ENCODE data around the gene NSRP1.

DNA sequence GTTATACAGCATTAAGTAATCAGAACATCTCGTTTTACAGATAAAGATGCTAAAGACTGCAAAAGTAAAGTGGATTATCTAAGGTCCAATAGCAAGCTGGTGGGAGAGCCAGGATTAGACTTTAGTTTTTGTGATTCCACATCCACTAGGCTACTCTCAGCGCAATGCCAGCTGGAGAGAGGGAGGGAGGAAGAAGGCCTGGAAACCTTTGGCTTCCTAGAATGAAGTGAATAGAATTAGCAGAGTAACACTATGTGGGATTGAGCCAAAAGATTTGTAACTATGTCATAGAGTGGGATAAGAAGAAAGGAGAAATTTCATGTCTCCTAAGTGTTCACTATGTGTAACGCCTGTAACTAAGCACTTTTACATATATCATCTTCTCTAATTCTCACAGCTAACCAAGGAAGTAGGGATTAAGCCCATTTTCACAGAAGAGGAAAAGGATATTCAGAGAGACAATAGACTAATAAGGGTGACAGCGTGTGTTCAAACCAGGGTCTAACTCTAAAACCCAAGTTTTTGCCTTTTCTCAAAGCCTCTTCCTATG lies 25.4 kb upstream of the NSRP1 start:
- TF ChIP-seq, protein P1, sequence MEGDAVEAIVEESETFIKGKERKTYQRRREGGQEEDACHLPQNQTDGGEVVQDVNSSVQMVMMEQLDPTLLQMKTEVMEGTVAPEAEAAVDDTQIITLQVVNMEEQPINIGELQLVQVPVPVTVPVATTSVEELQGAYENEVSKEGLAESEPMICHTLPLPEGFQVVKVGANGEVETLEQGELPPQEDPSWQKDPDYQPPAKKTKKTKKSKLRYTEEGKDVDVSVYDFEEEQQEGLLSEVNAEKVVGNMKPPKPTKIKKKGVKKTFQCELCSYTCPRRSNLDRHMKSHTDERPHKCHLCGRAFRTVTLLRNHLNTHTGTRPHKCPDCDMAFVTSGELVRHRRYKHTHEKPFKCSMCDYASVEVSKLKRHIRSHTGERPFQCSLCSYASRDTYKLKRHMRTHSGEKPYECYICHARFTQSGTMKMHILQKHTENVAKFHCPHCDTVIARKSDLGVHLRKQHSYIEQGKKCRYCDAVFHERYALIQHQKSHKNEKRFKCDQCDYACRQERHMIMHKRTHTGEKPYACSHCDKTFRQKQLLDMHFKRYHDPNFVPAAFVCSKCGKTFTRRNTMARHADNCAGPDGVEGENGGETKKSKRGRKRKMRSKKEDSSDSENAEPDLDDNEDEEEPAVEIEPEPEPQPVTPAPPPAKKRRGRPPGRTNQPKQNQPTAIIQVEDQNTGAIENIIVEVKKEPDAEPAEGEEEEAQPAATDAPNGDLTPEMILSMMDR (IDR thresholded peaks at IDR 0.05; ENCODE audit: borderline replicate concordance, extremely low read depth, low read length, poor library complexity, severe bottlenecking), result no peak
- TF ChIP-seq EZH2 (IDR thresholded peaks at IDR 0.05; ENCODE audit: borderline replicate concordance, low read depth, low read length, severe bottlenecking), result no peak

All from DND-41 (cell line).